IMR-90 (cell line): Measurements from ENCODE around the gene GRIN2A. TPM values are rescaled to one million over a fixed set of nuclear protein-coding genes. Genes with fewer than 3 reads are reported as not detected.

ENCODE experiments used
- ATAC-seq: fragments of 200-7000 bp; cut with Tn5 transposase; 2 replicates; pipeline ENCODE4 v1.9.1; 2020; ENCODE audit warnings: low read depth, mild to moderate bottlenecking, moderate library complexity
- BruUV-seq: library from RNA; stranded (reverse); fragments of 400-500 nt; replicated peaks from 2 replicates; lab custom pipeline; 2021; lab: Mats Ljungman, UMichigan
- CTCF ChIA-PET: fragments of 300-600 bp; formaldehyde crosslinking; extraction: SDS; loops from one replicate; lab custom pipeline; 2021; ENCODE audit warnings: antibody characterized with exemption; lab: Yijun Ruan, JAX
- POLR2A ChIA-PET: fragments of 300-600 bp; sonication (Branson Sonifier 250); formaldehyde crosslinking; loops from one replicate; lab custom pipeline; 2022; ENCODE audit warnings: antibody characterized with exemption; ENCODE audit not compliant: unreplicated experiment; lab: Charles Lee
- DNase-seq: peaks from one replicate; pipeline ENCODE4 v3.0.0; 2013
- H2AFZ ChIP-seq: replicated peaks from 2 replicates; pipeline ENCODE3; 2013; ENCODE audit warnings: low read length, mild to moderate bottlenecking; ENCODE audit not compliant: poor library complexity
- H2AK5ac ChIP-seq: 2 replicates; pipeline ENCODE4 v1.6.1; 2013; ENCODE audit warnings: low read depth, low read length, inconsistent platforms
- H2AK9ac ChIP-seq: replicated peaks from 2 replicates; pipeline ENCODE3; 2013; ENCODE audit warnings: mild to moderate bottlenecking, low read depth, low read length, moderate library complexity; ENCODE audit not compliant: poor library complexity
- H2BK120ac ChIP-seq: 2 replicates; pipeline ENCODE4 v1.6.1; 2013; ENCODE audit warnings: low read depth, low read length, inconsistent platforms
- H2BK15ac ChIP-seq: 3 replicates; pipeline ENCODE4 v1.6.1; 2013; ENCODE audit warnings: low read depth, low read length, inconsistent platforms
- H2BK20ac ChIP-seq: 2 replicates; pipeline ENCODE4 v1.6.1; 2013; ENCODE audit warnings: low read depth, mild to moderate bottlenecking, inconsistent platforms, low read length, moderate library complexity
- H2BK5ac ChIP-seq: 2 replicates; pipeline ENCODE4 v1.6.1; 2013; ENCODE audit warnings: mild to moderate bottlenecking, low read depth, low read length, inconsistent platforms; ENCODE audit not compliant: poor library complexity, severe bottlenecking
- H3K14ac ChIP-seq: replicated peaks from 2 replicates; pipeline ENCODE4 v1.6.1; 2013; ENCODE audit warnings: low read depth, low read length, inconsistent platforms
- H3K18ac ChIP-seq: 2 replicates; pipeline ENCODE4 v1.6.1; 2013; ENCODE audit warnings: low read depth, low read length, control low read depth
- H3K23ac ChIP-seq: 2 replicates; pipeline ENCODE4 v1.6.1; 2013; ENCODE audit warnings: low read depth, low read length, inconsistent platforms
- H3K27ac ChIP-seq: 2 replicates; pipeline ENCODE4 v1.5.1; 2013; ENCODE audit warnings: mild to moderate bottlenecking, control low read depth, low read length; ENCODE audit not compliant: insufficient read depth
- H3K27me3 ChIP-seq: 2 replicates; pipeline ENCODE4 v1.6.1; 2013; ENCODE audit warnings: low read length; ENCODE audit not compliant: control insufficient read depth, insufficient read depth
- H3K36me3 ChIP-seq: 2 replicates; pipeline ENCODE4 v1.6.1; 2013; ENCODE audit warnings: low read length, mixed read lengths; ENCODE audit not compliant: control insufficient read depth, insufficient read depth
- H3K4ac ChIP-seq: 2 replicates; pipeline ENCODE4 v1.6.1; 2013; ENCODE audit warnings: low read depth, low read length, inconsistent platforms
- H3K4me1 ChIP-seq: 2 replicates; pipeline ENCODE4 v1.6.1; 2013; ENCODE audit warnings: low read length, mixed read lengths; ENCODE audit not compliant: control insufficient read depth, insufficient read depth
- H3K4me2 ChIP-seq: 2 replicates; pipeline ENCODE4 v1.6.1; 2013; ENCODE audit warnings: low read depth, mild to moderate bottlenecking, control low read depth, low read length, moderate library complexity
- H3K4me3 ChIP-seq: 2 replicates; pipeline ENCODE4 v1.5.1; 2013; ENCODE audit warnings: low read depth, mild to moderate bottlenecking, control low read depth, low read length, moderate library complexity; ENCODE audit not compliant: insufficient read depth
- H3K56ac ChIP-seq: 2 replicates; pipeline ENCODE4 v1.6.1; 2013; ENCODE audit warnings: low read length, inconsistent platforms; ENCODE audit not compliant: insufficient read depth; ENCODE audit errors: extremely low read depth
- H3K79me1 ChIP-seq, 2 experiments: 2 replicates each; pipeline ENCODE4 v1.6.1; 2013; ENCODE audit warnings: low read length in 2 of 2, inconsistent platforms in 1 of 2, low read depth in 1 of 2
- H3K9ac ChIP-seq: 2 replicates; pipeline ENCODE4 v1.6.1; 2013; ENCODE audit warnings: low read depth, low read length, control low read depth
- H3K9me1 ChIP-seq: 2 replicates; pipeline ENCODE4 v1.6.1; 2013; ENCODE audit warnings: low read length, inconsistent platforms; ENCODE audit not compliant: insufficient read depth
- H3K9me3 ChIP-seq: 2 replicates; pipeline ENCODE4 v1.6.1; 2013; ENCODE audit warnings: low read length; ENCODE audit not compliant: control insufficient read depth, insufficient read depth
- H4K20me1 ChIP-seq: 2 replicates; pipeline ENCODE4 v1.6.1; 2013; ENCODE audit warnings: low read length, inconsistent platforms; ENCODE audit not compliant: insufficient read depth
- H4K5ac ChIP-seq: 2 replicates; pipeline ENCODE4 v1.6.1; 2013; ENCODE audit warnings: mild to moderate bottlenecking, low read depth, low read length, control low read depth
- H4K8ac ChIP-seq, 2 experiments: 2 replicates each; pipeline ENCODE4 v1.6.1; 2013; ENCODE audit warnings: low read depth in 2 of 2, low read length in 2 of 2, control low read depth in 1 of 2, inconsistent platforms in 1 of 2
- H4K91ac ChIP-seq: 2 replicates; pipeline ENCODE4 v1.6.1; 2013; ENCODE audit warnings: low read depth, low read length, inconsistent platforms; ENCODE audit not compliant: insufficient read depth
- BHLHE40 ChIP-seq: fragments of 150-350 bp; IDR thresholded peaks from 2 replicates; pipeline ENCODE4 v1.6.1; 2016; ENCODE audit warnings: mild to moderate bottlenecking, low read depth, low read length
- CEBPB ChIP-seq: IDR thresholded peaks from 2 replicates; pipeline ENCODE4 v1.6.1; 2012; ENCODE audit warnings: low read depth, low read length, improper control_type of control experiment
- FOS ChIP-seq: fragments of 150-350 bp; IDR thresholded peaks from 2 replicates; pipeline ENCODE4 v1.6.1; 2016; ENCODE audit warnings: low read depth, low read length
- MAFK ChIP-seq: IDR thresholded peaks from 2 replicates; pipeline ENCODE4 v1.6.1; 2012; ENCODE audit warnings: low read depth, low read length, improper control_type of control experiment
- MAZ ChIP-seq: IDR thresholded peaks from 2 replicates; pipeline ENCODE4 v1.6.1; 2012; ENCODE audit warnings: low read depth, mild to moderate bottlenecking, low read length, improper control_type of control experiment, moderate library complexity, borderline replicate concordance
- MXI1 ChIP-seq: IDR thresholded peaks from 2 replicates; pipeline ENCODE4 v1.6.1; 2012; ENCODE audit warnings: low read depth, mild to moderate bottlenecking, low read length, moderate library complexity, borderline replicate concordance
- NFE2L2 ChIP-seq: fragments of 150-350 bp; IDR thresholded peaks from 2 replicates; pipeline ENCODE4 v1.6.1; 2016; ENCODE audit warnings: low read depth, mild to moderate bottlenecking, low read length
- POLR2A ChIP-seq: IDR thresholded peaks from 2 replicates; pipeline ENCODE4 v1.6.1; 2012; ENCODE audit warnings: mild to moderate bottlenecking, low read depth, low read length
- RAD21 ChIP-seq: IDR thresholded peaks from 2 replicates; pipeline ENCODE4 v1.6.1; 2012; ENCODE audit warnings: low read length, improper control_type of control experiment
- RCOR1 ChIP-seq: IDR thresholded peaks from 2 replicates; pipeline ENCODE4 v1.6.1; 2012; ENCODE audit warnings: mild to moderate bottlenecking, low read length, improper control_type of control experiment; ENCODE audit not compliant: insufficient replicate concordance
- RFX5 ChIP-seq: IDR thresholded peaks from 2 replicates; pipeline ENCODE4 v1.8.0; 2012; ENCODE audit warnings: low read depth, mild to moderate bottlenecking, low read length, moderate library complexity
- SMC3 ChIP-seq: fragments of 150-350 bp; IDR thresholded peaks from 2 replicates; pipeline ENCODE4 v1.6.1; 2016; ENCODE audit warnings: low read depth, mild to moderate bottlenecking, antibody characterized with exemption, low read length, moderate library complexity
- whole genome bisulfite sequencing, 2 experiments: methylation state at CpG; one replicate each; pipeline versions ENCODE4 v1.1.5 to v1.1.7; 2013; ENCODE audit warnings: missing lambda C conversion rate in 2 of 2; ENCODE audit not compliant: insufficient read length in 1 of 2; ENCODE audit errors: extremely low coverage in 2 of 2; 5-methylcytosine and 5-hydroxymethylcytosine counted together
- dilution Hi-C: fragments of 300-500 bp; cut with HindIII; formaldehyde crosslinking; loops from one replicate; pipeline ENCODE4 v1.14.3; 2018; ENCODE audit warnings: low sequenced_read_pairs; ENCODE audit not compliant: unreplicated experiment
- in situ Hi-C: fragments of 300-500 bp; cut with MboI; formaldehyde crosslinking; loops from 3 replicates; pipeline ENCODE4 v1.14.3; 2019; ENCODE audit warnings: low sequenced_read_pairs, inconsistent platforms, mixed read lengths
- intact Hi-C: fragments of 100-400 bp; cut with micrococcal nuclease; formaldehyde crosslinking; loops from 2 replicates; pipeline ENCODE4 v1.10.0; 2022
- polyA plus RNA-seq, 3 experiments: library from polyadenylated mRNA; depleted of rRNA; stranded (reverse); fragments of >200 nt; gene quantifications; 2 replicates each; pipeline ENCODE4 v1.2.3, GENCODE V29; 2012; ENCODE audit warnings: low replicate concordance in 1 of 3
- total RNA-seq: library from RNA; depleted of rRNA; stranded (reverse); fragments of >200 nt; gene quantifications from 2 replicates; pipeline ENCODE4 v1.2.3, GENCODE V29; 2012
- TF ChIP-seq, protein P1 (sequence below): fragments of 150-350 bp; IDR thresholded peaks from 2 replicates; pipeline ENCODE4 v1.6.1; 2017; ENCODE audit warnings: mild to moderate bottlenecking, antibody characterized with exemption, low read length, low read depth
- TF ChIP-seq, protein P2 (sequence below): conservative IDR thresholded peaks from 2 replicates; pipeline ENCODE4 v1.5.1; 2012; ENCODE audit warnings: mild to moderate bottlenecking, low read depth, low read length, improper control_type of control experiment

Gene GRIN2A
- total and polyA plus RNA-seq, 2 of the 4 experiments (the other 2 are of a cell fraction): under 0.01 TPM; not detected in 1

DNA sequence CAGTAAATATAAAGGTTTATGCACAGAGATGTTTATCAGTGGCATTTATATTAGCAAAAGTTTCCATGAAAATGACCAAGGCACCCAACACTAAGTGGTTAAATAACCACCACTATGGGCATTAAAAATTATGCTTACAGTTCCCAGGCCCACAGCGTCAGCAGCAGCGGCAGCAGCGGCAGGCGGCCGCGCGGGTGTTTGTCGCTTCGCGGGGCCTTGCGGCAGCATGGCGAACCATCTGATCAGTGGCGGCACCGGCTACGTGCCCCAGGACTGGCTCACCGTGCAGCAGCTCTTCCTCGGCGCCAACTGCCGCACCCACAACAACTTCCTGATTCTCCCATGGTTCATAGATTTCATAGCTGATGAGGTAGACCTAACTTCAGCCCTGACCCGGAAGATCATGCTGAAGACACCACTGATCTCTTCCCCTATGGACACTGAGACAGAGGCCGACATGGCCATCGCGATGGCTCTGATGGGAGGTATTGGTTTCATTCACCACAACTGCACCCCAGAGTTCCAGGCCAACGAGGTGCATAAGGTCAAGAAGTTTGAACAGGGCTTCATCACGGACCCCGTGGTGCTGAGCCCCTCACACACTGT lies 71.0 kb downstream of the GRIN2A start:
- no peak overlapping the region for H2AK5ac ChIP-seq
- no peak overlapping the region for H4K91ac ChIP-seq
- no peaks in the 10 kb centered on the region for H3K36me3 ChIP-seq
- TF ChIP-seq MAZ: no peak
- TF ChIP-seq, protein P1, sequence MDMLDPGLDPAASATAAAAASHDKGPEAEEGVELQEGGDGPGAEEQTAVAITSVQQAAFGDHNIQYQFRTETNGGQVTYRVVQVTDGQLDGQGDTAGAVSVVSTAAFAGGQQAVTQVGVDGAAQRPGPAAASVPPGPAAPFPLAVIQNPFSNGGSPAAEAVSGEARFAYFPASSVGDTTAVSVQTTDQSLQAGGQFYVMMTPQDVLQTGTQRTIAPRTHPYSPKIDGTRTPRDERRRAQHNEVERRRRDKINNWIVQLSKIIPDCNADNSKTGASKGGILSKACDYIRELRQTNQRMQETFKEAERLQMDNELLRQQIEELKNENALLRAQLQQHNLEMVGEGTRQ: no peak
- TF ChIP-seq RCOR1: no peak
- no peak for TF ChIP-seq NFE2L2
- no peak for TF ChIP-seq FOS
- TF ChIP-seq MAFK: no peak
- TF ChIP-seq RFX5: no peak
- no peak for TF ChIP-seq CEBPB
- TF ChIP-seq BHLHE40: no peak
- TF ChIP-seq MXI1: no peak
- TF ChIP-seq RAD21: no peak
- TF ChIP-seq, protein P2, sequence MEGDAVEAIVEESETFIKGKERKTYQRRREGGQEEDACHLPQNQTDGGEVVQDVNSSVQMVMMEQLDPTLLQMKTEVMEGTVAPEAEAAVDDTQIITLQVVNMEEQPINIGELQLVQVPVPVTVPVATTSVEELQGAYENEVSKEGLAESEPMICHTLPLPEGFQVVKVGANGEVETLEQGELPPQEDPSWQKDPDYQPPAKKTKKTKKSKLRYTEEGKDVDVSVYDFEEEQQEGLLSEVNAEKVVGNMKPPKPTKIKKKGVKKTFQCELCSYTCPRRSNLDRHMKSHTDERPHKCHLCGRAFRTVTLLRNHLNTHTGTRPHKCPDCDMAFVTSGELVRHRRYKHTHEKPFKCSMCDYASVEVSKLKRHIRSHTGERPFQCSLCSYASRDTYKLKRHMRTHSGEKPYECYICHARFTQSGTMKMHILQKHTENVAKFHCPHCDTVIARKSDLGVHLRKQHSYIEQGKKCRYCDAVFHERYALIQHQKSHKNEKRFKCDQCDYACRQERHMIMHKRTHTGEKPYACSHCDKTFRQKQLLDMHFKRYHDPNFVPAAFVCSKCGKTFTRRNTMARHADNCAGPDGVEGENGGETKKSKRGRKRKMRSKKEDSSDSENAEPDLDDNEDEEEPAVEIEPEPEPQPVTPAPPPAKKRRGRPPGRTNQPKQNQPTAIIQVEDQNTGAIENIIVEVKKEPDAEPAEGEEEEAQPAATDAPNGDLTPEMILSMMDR: no peak
- TF ChIP-seq SMC3: no peak
- TF ChIP-seq POLR2A: no peak
- ChIA-PET POLR2A (no interaction called here), CTCF (no interaction called here)
- no peak overlapping the region for H2BK20ac ChIP-seq
- H3K4me3 ChIP-seq: no peak overlapping the region
- no peaks in the 10 kb centered on the region for H3K79me1 ChIP-seq
- no peak overlapping the region for H3K14ac ChIP-seq
- ATAC-seq (no peak), DNase-seq (no peak)
- no peak overlapping the region for H4K5ac ChIP-seq
- H4K8ac ChIP-seq: no peak overlapping the region
- no peak overlapping the region for H3K4me2 ChIP-seq
- H3K4ac ChIP-seq: no peak overlapping the region
- H3K56ac ChIP-seq: no peak overlapping the region
- H2AFZ ChIP-seq: no peak overlapping the region
- H2BK5ac ChIP-seq: no peak overlapping the region
- no peak overlapping the region for H2BK15ac ChIP-seq
- in situ Hi-C loops: no loop called here
- no peak overlapping the region for H3K9ac ChIP-seq
- no peak overlapping the region for H2BK120ac ChIP-seq
- BruUV-seq: no TSS peak
- no peak overlapping the region for H2AK9ac ChIP-seq
- intact Hi-C loops: no loop called here
- H3K27me3 ChIP-seq: no peaks in the 10 kb centered on the region
- H3K4me1 ChIP-seq: no peaks in the 10 kb centered on the region
- peaks cover 15% of the 10 kb centered on the region for H3K9me3 ChIP-seq
- H3K27ac ChIP-seq: no peak overlapping the region
- 90% methylated on average over 6 of the region's 26 CpGs; no CpG with 5 or more reads in 1 of the 2 experiments for WGBS, 2 experiments
- dilution Hi-C loops: no loop called here
- no peaks in the 10 kb centered on the region for H4K20me1 ChIP-seq
- H3K9me1 ChIP-seq: no peaks in the 10 kb centered on the region
- H3K18ac ChIP-seq: no peak overlapping the region
- no peak overlapping the region for H3K23ac ChIP-seq
